Panc1 (cell line): ENCODE results near the gene COL4A4. TPM values are rescaled to one million over a fixed set of nuclear protein-coding genes. Genes with fewer than 3 reads are reported as not detected.

Source experiments
- ATAC-seq: fragments of 200-7000 bp; cut with Tn5 transposase; 2 replicates; pipeline ENCODE4 v1.9.1; 2020; ENCODE audit warnings: mild to moderate bottlenecking, moderate library complexity
- BruUV-seq: library from RNA; stranded (reverse); fragments of 400-500 nt; replicated peaks from 2 replicates; lab custom pipeline; 2021; lab: Mats Ljungman, UMichigan
- CTCF ChIA-PET: fragments of 300-600 bp; sonication (Branson Sonifier 250); formaldehyde crosslinking; loops from one replicate; lab custom pipeline; 2022; ENCODE audit warnings: antibody characterized with exemption; lab: Charles Lee
- POLR2A ChIA-PET: fragments of 300-600 bp; sonication (Branson Sonifier 250); formaldehyde crosslinking; loops from one replicate; lab custom pipeline; 2022; ENCODE audit warnings: antibody characterized with exemption; lab: Charles Lee
- DNase-seq: peaks from one replicate; pipeline ENCODE4 v3.0.0-alpha.2; 2010; ENCODE audit warnings: low read depth, low spot score
- H3K27ac ChIP-seq: 2 replicates; pipeline ENCODE4 v1.5.1; 2011; ENCODE audit warnings: mild to moderate bottlenecking, low read length, inconsistent platforms
- H3K27me3 ChIP-seq: fragments of 200-500 bp; sonication (Bioruptor generic); 2 replicates; pipeline ENCODE4 v1.6.0; 2014; ENCODE audit warnings: low read length, inconsistent platforms; ENCODE audit not compliant: control insufficient read depth, insufficient read depth
- H3K36me3 ChIP-seq: fragments of 200-500 bp; sonication (Bioruptor generic); 2 replicates; pipeline ENCODE4 v1.5.1; 2014; ENCODE audit warnings: inconsistent platforms, mild to moderate bottlenecking, low read length, moderate library complexity; ENCODE audit not compliant: control insufficient read depth, insufficient read depth
- H3K4me1 ChIP-seq: 2 replicates; pipeline ENCODE4 v1.5.1; 2011; ENCODE audit warnings: inconsistent platforms, mild to moderate bottlenecking, low read length, moderate library complexity; ENCODE audit not compliant: control insufficient read depth, insufficient read depth
- H3K4me3 ChIP-seq, 2 experiments: 2 replicates each; pipeline ENCODE4 v1.5.1; 2011 to 2012; ENCODE audit warnings: low read depth in 2 of 2, low read length in 2 of 2, mild to moderate bottlenecking in 2 of 2, inconsistent platforms in 1 of 2, moderate library complexity in 1 of 2
- H3K9me3 ChIP-seq: fragments of 200-500 bp; sonication (Bioruptor generic); 2 replicates; pipeline ENCODE4 v1.5.1; 2014; ENCODE audit warnings: low read depth, mild to moderate bottlenecking, inconsistent platforms, low read length, moderate library complexity; ENCODE audit not compliant: control insufficient read depth, insufficient read depth
- CTCF ChIP-seq: fragments of 450-650 bp; IDR thresholded peaks from 2 replicates; pipeline ENCODE4 v1.5.1; 2017; ENCODE audit warnings: mild to moderate bottlenecking
- POLR2AphosphoS5 ChIP-seq: IDR thresholded peaks from 2 replicates; pipeline ENCODE4 v1.6.1; 2012; ENCODE audit warnings: mild to moderate bottlenecking, low read depth, low read length, moderate library complexity
- REST ChIP-seq, 2 experiments: IDR thresholded peaks; 2 replicates each; pipeline ENCODE4 v1.6.1; 2011 to 2012; ENCODE audit warnings: low read depth in 2 of 2, control low read depth in 1 of 2, low read length in 1 of 2, mild to moderate bottlenecking in 1 of 2, moderate library complexity in 1 of 2; ENCODE audit not compliant: insufficient read depth in 1 of 2
- SIN3A ChIP-seq: IDR thresholded peaks from 2 replicates; pipeline ENCODE4 v1.6.1; 2012; ENCODE audit warnings: low read depth, mild to moderate bottlenecking, low read length, moderate library complexity, borderline replicate concordance; ENCODE audit not compliant: insufficient read depth
- TCF7L2 ChIP-seq: IDR thresholded peaks from 2 replicates; pipeline ENCODE4 v1.6.1; 2011; ENCODE audit warnings: mild to moderate bottlenecking, low read depth, low read length, inconsistent platforms
- in situ Hi-C: cut with HindIII; loops from 2 replicates; pipeline ENCODE4 v1.10.0; 2016; ENCODE audit warnings: low sequenced_read_pairs, low pct_unique_long_range_greater_than_20kb
- intact Hi-C: fragments of 100-400 bp; cut with micrococcal nuclease; formaldehyde crosslinking; loops from one replicate; pipeline ENCODE4 v1.10.0; 2022; ENCODE audit not compliant: unreplicated experiment
- total RNA-seq: library from RNA; stranded (reverse); gene quantifications from one replicate; pipeline ENCODE4 v1.2.1, GENCODE V29; 2021; ENCODE audit not compliant: unreplicated experiment

Gene COL4A4
- total RNA-seq, 1 experiment from 2014 or later: 0.13 TPM

GRCh38 chr2:226993171-226993570, 170.8 kb downstream of the COL4A4 start:
- H3K27ac ChIP-seq: no peak overlapping the region
- no peaks in the 10 kb centered on the region for H3K4me1 ChIP-seq
- in situ Hi-C loops (no loop called here), intact Hi-C loops (no loop called here)
- no peak for DNase-seq
- CTCF ChIA-PET: no interaction called here
- ATAC-seq: no peak
- no TSS peak for BruUV-seq
- no peak overlapping the region for H3K4me3 ChIP-seq
- H3K27me3 ChIP-seq: no peaks in the 10 kb centered on the region
- TF ChIP-seq TCF7L2 (no peak), SIN3A (no peak), POLR2AphosphoS5 (no peak), REST (IDR thresholded peaks at IDR 0.05; ENCODE audit: insufficient read depth in 1 of 2, low read depth in 2 of 2, low read length in 1 of 2) (no peak), CTCF (no peak)
- POLR2A ChIA-PET: no interaction called here
- no peaks in the 10 kb centered on the region for H3K9me3 ChIP-seq
- H3K36me3 ChIP-seq: no peaks in the 10 kb centered on the region

GRCh38 chr2:226991663-226992062, 172.3 kb downstream of the COL4A4 start:
- no peaks in the 10 kb centered on the region for H3K27me3 ChIP-seq
- H3K36me3 ChIP-seq: no peaks in the 10 kb centered on the region
- H3K9me3 ChIP-seq: no peaks in the 10 kb centered on the region
- CTCF ChIA-PET: no interaction called here
- intact Hi-C loops: no loop called here
- POLR2A ChIA-PET: no interaction called here
- BruUV-seq: no TSS peak
- in situ Hi-C loops: no loop called here
- DNase-seq (no peak), ATAC-seq (no peak)
- H3K4me3 ChIP-seq: no peak overlapping the region
- H3K4me1 ChIP-seq: no peaks in the 10 kb centered on the region
- TF ChIP-seq CTCF: no peak
- no peak for TF ChIP-seq SIN3A
- no peak for TF ChIP-seq REST (IDR thresholded peaks at IDR 0.05; ENCODE audit: insufficient read depth in 1 of 2, low read depth in 2 of 2, low read length in 1 of 2)
- TF ChIP-seq POLR2AphosphoS5: no peak
- TF ChIP-seq TCF7L2: no peak
- H3K27ac ChIP-seq: no peak overlapping the region
